Suprapubic skin (tissue), 4 donors: ENCODE measurements around the gene REG1A.

ENCODE experiments used
- EP300 ChIP-seq: sonication (generic); formaldehyde crosslinking; IDR thresholded peaks from one replicate; pipeline ENCODE4 v1.6.1; 2017; ENCODE audit warnings: antibody characterized with exemption
- POLR2A ChIP-seq, 2 donors: fragments of 450-650 bp; IDR thresholded peaks; one replicate each; pipeline ENCODE4 v1.6.1; 2017; ENCODE audit warnings: antibody characterized with exemption in 2 of 2, mild to moderate bottlenecking in 2 of 2, moderate library complexity in 2 of 2
- POLR2AphosphoS5 ChIP-seq, 3 donors: sonication (generic); formaldehyde crosslinking; IDR thresholded peaks; one replicate each; pipeline ENCODE4 v1.6.1; 2017; ENCODE audit warnings: antibody characterized with exemption in 3 of 3
- TF ChIP-seq, protein P1 (sequence below), 2 donors: fragments of 200-600 bp in 1 of 2; fragments of 450-650 bp in 1 of 2; sonication (generic) in 1 of 2; IDR thresholded peaks; one replicate each; pipeline ENCODE4 v1.5.1; 2016 to 2019; ENCODE audit warnings: antibody characterized with exemption in 2 of 2, mild to moderate bottlenecking in 1 of 2, moderate library complexity in 1 of 2

DNA sequence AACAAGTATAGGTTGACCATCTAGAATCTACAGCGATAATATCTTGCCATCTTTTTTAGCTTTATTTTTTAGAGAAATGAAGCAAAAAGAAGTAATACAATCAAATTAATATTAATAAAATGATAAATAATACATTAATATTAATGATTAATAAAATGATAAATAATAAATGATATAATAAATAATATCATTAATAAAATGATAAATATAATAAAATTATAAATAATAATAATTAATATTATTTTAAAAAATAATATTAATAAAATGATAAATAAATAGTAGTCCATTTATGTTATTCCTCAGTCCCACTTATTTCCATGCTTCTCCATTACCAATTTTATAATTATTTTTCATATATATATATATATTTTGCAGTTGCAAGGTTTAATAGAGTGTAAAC is 42.5 kb downstream of the REG1A start:
- TF ChIP-seq, protein P1, sequence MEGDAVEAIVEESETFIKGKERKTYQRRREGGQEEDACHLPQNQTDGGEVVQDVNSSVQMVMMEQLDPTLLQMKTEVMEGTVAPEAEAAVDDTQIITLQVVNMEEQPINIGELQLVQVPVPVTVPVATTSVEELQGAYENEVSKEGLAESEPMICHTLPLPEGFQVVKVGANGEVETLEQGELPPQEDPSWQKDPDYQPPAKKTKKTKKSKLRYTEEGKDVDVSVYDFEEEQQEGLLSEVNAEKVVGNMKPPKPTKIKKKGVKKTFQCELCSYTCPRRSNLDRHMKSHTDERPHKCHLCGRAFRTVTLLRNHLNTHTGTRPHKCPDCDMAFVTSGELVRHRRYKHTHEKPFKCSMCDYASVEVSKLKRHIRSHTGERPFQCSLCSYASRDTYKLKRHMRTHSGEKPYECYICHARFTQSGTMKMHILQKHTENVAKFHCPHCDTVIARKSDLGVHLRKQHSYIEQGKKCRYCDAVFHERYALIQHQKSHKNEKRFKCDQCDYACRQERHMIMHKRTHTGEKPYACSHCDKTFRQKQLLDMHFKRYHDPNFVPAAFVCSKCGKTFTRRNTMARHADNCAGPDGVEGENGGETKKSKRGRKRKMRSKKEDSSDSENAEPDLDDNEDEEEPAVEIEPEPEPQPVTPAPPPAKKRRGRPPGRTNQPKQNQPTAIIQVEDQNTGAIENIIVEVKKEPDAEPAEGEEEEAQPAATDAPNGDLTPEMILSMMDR (IDR thresholded peaks at IDR 0.05): no peak
- TF ChIP-seq POLR2A (IDR thresholded peaks at IDR 0.05): no peak
- TF ChIP-seq POLR2AphosphoS5 (IDR thresholded peaks at IDR 0.05): no peak
- no peak for TF ChIP-seq EP300
